Breast epithelium (tissue), 4 donors: ENCODE data around the gene NDUFAF8. TPM values are rescaled to one million over a fixed set of nuclear protein-coding genes. Genes with fewer than 3 reads are reported as not detected.

Experiments
- DNase-seq, 2 donors: peaks; one replicate each; pipeline ENCODE4 v3.0.0-alpha.2; 2019; ENCODE audit warnings: low spot score in 2 of 2
- H3K27ac ChIP-seq, 2 donors: fragments of 200-600 bp; sonication (generic) in 1 of 2; one replicate each; pipeline ENCODE4 v1.5.1; 2016 to 2019; ENCODE audit warnings: mild to moderate bottlenecking in 1 of 2
- H3K27me3 ChIP-seq, 2 donors: fragments of 200-600 bp; sonication (generic) in 1 of 2; one replicate each; pipeline versions ENCODE4 v1.5.1 to v1.6.0; 2017 to 2019; ENCODE audit warnings: control low read depth in 1 of 2, mild to moderate bottlenecking in 1 of 2
- H3K36me3 ChIP-seq: fragments of 200-600 bp; one replicate; pipeline ENCODE4 v1.5.1; 2019
- H3K4me1 ChIP-seq, 2 donors: fragments of 200-600 bp; sonication (generic); one replicate each; pipeline ENCODE4 v1.5.1; 2016 to 2019; ENCODE audit warnings: control low read depth in 1 of 2
- H3K4me3 ChIP-seq, 3 donors: fragments of 200-600 bp; sonication (generic); 1 replicate in 2 of 3; 2 replicates in 1 of 3; pipeline ENCODE4 v1.5.1; 2016 to 2019; ENCODE audit warnings: mild to moderate bottlenecking in 3 of 3, moderate library complexity in 2 of 3
- H3K9me3 ChIP-seq, 2 donors: fragments of 200-600 bp; sonication (generic) in 1 of 2; one replicate each; pipeline ENCODE4 v1.5.1; 2016 to 2019; ENCODE audit warnings: control low read depth in 1 of 2
- POLR2A ChIP-seq: fragments of 450-650 bp; IDR thresholded peaks from one replicate; pipeline ENCODE4 v1.6.1; 2016; ENCODE audit warnings: antibody characterized with exemption, mild to moderate bottlenecking, moderate library complexity
- POLR2AphosphoS5 ChIP-seq, 3 donors: sonication (generic); formaldehyde crosslinking; IDR thresholded peaks; one replicate each; pipeline ENCODE4 v1.6.1; 2017; ENCODE audit warnings: antibody characterized with exemption in 3 of 3
- intact Hi-C: fragments of 100-400 bp; cut with DNase I; formaldehyde crosslinking; loops from one replicate; pipeline ENCODE4 v1.15.1; 2023; ENCODE audit warnings: low total_unique reads
- total RNA-seq, 3 donors: library from RNA; depleted of rRNA; stranded (reverse); fragments of >200 nt; gene quantifications; one replicate each; pipeline ENCODE4 v1.1.0, GENCODE V29; 2016
- TF ChIP-seq, protein P1 (sequence below), 3 donors: fragments of 450-650 bp; IDR thresholded peaks; one replicate each; pipeline ENCODE4 v1.5.1; 2016 to 2017; ENCODE audit warnings: antibody characterized with exemption in 3 of 3, mild to moderate bottlenecking in 3 of 3, moderate library complexity in 3 of 3

Gene NDUFAF8
- total RNA-seq, 3 donors from 2014 or later: 34.2 to 39.7 (median 35.2) TPM

DNA sequence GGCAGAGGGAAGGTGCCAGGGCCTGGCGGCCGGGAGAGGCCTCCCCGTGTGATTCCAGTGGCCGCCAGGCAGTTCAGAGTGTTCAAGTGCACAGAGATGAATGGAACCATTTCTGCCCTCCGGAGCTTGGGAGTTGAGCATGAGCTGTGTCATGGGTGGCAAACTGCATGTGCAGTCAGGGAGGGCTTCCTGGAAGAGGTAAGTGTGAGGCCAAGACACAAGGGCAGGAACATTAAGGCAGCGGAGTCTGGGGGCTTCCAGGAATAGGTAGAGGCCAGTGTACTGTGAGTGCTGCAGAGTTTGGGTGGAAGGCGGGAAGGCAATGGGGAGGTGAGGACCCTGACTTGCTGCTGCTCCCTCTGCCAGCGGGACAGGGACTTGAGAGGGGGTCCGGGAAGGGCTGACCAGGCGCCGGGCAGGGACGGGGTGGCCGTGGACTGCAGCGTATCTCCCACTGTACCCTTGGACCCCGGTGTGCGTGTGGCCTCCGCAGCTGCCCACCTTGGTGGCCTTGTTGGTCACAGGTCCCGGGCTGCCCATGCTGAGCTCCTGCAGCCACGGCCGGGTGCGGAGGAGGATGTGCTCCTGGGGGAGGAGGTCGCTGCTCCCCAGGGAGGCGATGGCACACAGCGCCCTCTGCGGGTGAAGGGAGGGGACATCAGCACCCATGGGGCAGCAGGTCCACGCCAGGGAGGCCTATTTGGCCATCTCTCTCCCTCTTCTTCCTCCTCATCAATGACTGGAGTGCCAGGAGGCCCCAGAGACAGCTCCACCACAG lies 8.9 kb upstream of the NDUFAF8 start:
- H3K9me3 ChIP-seq: no peaks in the 10 kb centered on the region
- no peak overlapping the region for H3K27ac ChIP-seq
- H3K27me3 ChIP-seq: no peaks in the 10 kb centered on the region
- no peaks in the 10 kb centered on the region for H3K36me3 ChIP-seq
- H3K4me1 ChIP-seq: no peaks in the 10 kb centered on the region
- DNase-seq: no peak
- TF ChIP-seq POLR2A: no peak
- no peak for TF ChIP-seq POLR2AphosphoS5 (IDR thresholded peaks at IDR 0.05)
- TF ChIP-seq, protein P1, sequence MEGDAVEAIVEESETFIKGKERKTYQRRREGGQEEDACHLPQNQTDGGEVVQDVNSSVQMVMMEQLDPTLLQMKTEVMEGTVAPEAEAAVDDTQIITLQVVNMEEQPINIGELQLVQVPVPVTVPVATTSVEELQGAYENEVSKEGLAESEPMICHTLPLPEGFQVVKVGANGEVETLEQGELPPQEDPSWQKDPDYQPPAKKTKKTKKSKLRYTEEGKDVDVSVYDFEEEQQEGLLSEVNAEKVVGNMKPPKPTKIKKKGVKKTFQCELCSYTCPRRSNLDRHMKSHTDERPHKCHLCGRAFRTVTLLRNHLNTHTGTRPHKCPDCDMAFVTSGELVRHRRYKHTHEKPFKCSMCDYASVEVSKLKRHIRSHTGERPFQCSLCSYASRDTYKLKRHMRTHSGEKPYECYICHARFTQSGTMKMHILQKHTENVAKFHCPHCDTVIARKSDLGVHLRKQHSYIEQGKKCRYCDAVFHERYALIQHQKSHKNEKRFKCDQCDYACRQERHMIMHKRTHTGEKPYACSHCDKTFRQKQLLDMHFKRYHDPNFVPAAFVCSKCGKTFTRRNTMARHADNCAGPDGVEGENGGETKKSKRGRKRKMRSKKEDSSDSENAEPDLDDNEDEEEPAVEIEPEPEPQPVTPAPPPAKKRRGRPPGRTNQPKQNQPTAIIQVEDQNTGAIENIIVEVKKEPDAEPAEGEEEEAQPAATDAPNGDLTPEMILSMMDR (IDR thresholded peaks at IDR 0.05): no peak
- H3K4me3 ChIP-seq: no peak overlapping the region
- intact Hi-C loops: no loop called here

DNA sequence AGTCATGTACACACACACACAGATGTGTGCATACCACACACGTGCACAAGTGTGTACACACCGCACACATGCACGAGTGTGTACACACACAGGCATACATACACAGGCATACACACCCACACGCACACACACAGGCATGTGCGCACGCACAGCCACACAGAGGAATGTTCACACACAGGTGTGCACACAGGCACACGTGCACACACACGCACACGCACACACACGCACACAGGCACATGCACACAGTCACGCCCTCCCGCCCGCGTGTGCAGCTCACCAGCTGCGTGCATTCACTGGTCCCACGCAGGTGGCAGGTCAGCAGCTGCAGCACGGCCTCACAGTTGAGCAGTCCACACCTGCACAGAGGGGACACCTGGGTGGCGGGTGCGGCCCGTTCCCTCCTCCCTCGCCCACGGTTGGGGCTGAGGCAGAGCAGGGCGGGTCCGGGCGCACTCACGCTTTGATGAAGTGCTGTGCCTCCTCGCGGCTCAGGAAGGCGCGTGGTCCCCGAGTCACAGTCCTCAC lies 7.9 kb upstream of the NDUFAF8 start:
- no peaks in the 10 kb centered on the region for H3K4me1 ChIP-seq
- TF ChIP-seq POLR2A (no peak), POLR2AphosphoS5 (IDR thresholded peaks at IDR 0.05) (no peak)
- TF ChIP-seq, protein P1 (IDR thresholded peaks at IDR 0.05): no peak
- H3K4me3 ChIP-seq: no peak overlapping the region
- no peaks in the 10 kb centered on the region for H3K9me3 ChIP-seq
- DNase-seq: no peak
- no peaks in the 10 kb centered on the region for H3K36me3 ChIP-seq
- H3K27ac ChIP-seq: no peak overlapping the region
- intact Hi-C loops: no loop called here
- H3K27me3 ChIP-seq: no peaks in the 10 kb centered on the region

DNA sequence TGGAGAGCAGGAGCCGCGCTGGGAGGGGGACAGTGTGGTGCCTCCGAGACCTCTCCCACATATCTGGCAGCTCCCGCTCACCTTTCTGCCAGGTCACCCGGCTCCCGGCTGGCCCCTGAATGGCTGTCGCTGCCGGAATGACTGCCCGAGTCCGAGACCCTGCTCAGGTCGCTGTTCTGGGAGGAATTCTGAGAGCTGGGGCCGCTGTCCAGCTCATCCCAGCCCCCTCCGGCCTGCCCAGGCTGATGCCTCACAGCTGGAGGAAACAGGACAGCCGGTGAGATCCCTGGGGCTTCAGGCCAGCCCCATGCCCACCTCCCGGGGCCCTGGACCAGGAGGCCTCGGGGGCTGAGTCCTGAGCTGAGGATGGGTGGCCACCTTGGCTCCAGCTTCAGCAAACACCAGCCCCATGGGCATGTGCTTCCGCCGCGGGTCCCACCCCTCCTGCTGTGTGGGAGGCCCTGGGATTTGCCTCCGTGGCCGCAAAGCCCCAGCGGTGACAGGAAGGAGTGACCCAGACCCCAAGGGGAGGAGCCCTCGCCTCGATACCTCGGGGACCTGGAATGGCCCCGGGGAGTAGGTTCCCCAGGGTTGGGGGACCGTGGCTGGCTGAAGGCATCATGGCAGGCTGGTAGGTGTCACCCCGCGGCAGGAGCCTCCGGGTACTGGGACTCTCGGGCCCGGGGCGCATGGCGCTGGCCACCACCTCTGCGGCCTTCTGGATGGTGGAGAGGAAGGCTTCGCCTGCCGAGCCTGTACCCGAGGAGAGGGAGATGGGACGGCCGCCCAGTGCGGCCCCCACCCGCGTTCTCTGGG lies 7.1 kb upstream of the NDUFAF8 start:
- no peak for DNase-seq
- H3K27me3 ChIP-seq: no peaks in the 10 kb centered on the region
- peaks cover 0 to 3% of the 10 kb centered on the region in 2 donors for H3K4me1 ChIP-seq
- no peaks in the 10 kb centered on the region for H3K9me3 ChIP-seq
- intact Hi-C loops: no loop called here
- TF ChIP-seq, protein P1 (IDR thresholded peaks at IDR 0.05): no peak
- TF ChIP-seq POLR2A: no peak
- no peak for TF ChIP-seq POLR2AphosphoS5 (IDR thresholded peaks at IDR 0.05)
- no peak overlapping the region for H3K4me3 ChIP-seq
- no peak overlapping the region for H3K27ac ChIP-seq
- H3K36me3 ChIP-seq: no peaks in the 10 kb centered on the region

DNA sequence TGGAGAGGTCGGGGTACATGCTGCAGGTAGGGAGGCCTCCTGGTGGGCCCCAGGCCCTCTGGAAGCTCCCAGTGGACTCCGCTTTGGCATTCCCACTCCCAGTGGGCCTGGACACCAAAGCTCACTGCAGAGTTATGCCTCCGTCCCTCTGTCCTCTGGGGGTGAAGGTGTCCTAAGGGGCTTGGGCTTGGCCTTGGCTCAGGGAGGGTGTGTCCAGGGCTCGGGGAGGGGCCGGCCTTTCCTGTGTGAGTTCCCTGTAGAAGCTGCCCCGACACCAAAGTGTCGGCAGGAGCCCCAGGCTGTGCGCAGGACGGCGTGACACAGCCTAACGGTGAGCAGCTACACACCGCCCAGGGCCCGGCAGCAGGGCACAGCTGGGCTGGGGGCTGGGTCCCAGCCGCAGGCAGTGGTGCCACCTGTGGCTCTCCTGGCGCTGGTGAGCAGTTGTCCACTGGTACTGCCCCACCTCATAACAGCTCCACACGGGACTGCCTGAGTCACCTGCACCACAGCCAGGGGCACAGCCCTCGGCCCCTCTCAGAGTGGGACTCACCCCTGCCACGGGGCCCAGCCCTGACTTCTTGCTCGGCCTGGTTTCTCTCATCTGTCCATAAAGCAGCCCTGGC lies 6.4 kb upstream of the NDUFAF8 start:
- no peak for TF ChIP-seq POLR2AphosphoS5 (IDR thresholded peaks at IDR 0.05)
- TF ChIP-seq POLR2A: no peak
- TF ChIP-seq, protein P1 (IDR thresholded peaks at IDR 0.05): no peak
- H3K4me3 ChIP-seq: no peak overlapping the region
- no peaks in the 10 kb centered on the region for H3K9me3 ChIP-seq
- peaks cover 0 to 10% of the 10 kb centered on the region in 2 donors for H3K4me1 ChIP-seq
- no peaks in the 10 kb centered on the region for H3K27me3 ChIP-seq
- H3K36me3 ChIP-seq: no peaks in the 10 kb centered on the region
- DNase-seq: no peak
- no peak overlapping the region for H3K27ac ChIP-seq
- intact Hi-C loops: no loop called here
